Activated naive CD8-positive, alpha-beta T cell treated with anti-CD3 and anti-CD28 coated beads for 36 hours (primary cell): Measurements from ENCODE around the gene HNRNPA3. TPM values are rescaled to one million over a fixed set of nuclear protein-coding genes. Genes with fewer than 3 reads are reported as not detected.
"Not testable (repeated sequence)": the region's sequence is repeated elsewhere in the genome, so short reads cannot be mapped to it uniquely, and the experiment has no call there.

ENCODE experiments used
- DNase-seq: peaks from one replicate; pipeline ENCODE4 v3.0.0; 2021
- H3K27ac Mint-ChIP-seq: one replicate; pipeline ENCODE4 v1.8.0; 2022; ENCODE audit warnings: mild to moderate bottlenecking, moderate library complexity, mixed read lengths
- H3K27me3 Mint-ChIP-seq: one replicate; pipeline ENCODE4 v1.8.0; 2022; ENCODE audit warnings: mild to moderate bottlenecking, mixed read lengths
- H3K36me3 Mint-ChIP-seq: one replicate; pipeline ENCODE4 v1.8.0; 2021; ENCODE audit warnings: mild to moderate bottlenecking, mixed read lengths
- H3K4me1 Mint-ChIP-seq: one replicate; pipeline ENCODE4 v1.8.0; 2021; ENCODE audit warnings: mixed read lengths
- H3K4me3 Mint-ChIP-seq: one replicate; pipeline ENCODE4 v1.8.0; 2022; ENCODE audit warnings: mild to moderate bottlenecking, moderate library complexity, mixed read lengths
- H3K9me3 Mint-ChIP-seq: one replicate; pipeline ENCODE4 v1.8.0; 2022; ENCODE audit warnings: mixed read lengths
- total RNA-seq, 2 experiments: library from RNA; stranded (reverse); gene quantifications; one replicate each; pipeline ENCODE4 v1.2.3, GENCODE V29; 2021

The HNRNPA3 gene
- total RNA-seq, 2 experiments from 2014 or later: 253 to 254 TPM

DNA sequence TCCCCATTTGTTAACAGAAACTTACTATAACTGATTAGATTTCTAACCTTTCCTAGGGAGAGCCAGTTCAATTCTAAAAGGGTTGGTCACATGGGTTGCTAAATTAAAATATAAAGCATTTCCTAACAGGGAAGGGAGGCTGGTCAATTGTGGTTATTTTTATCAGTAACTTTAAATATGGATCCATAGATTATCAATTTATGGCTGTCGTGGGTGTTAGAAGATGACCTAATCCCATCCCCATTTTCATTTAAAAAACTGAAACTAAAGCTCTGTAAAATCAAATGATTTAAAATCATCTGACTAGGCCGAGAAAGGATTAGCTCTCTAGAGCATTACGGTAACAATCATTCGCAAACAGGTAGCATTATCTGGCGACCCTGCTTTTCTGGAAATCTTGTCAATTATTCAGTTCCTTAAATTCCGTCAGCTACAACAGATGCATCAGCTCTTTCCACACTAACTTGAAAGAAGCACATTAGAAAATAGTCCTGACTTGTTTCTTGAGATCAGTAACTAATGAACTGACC lies 953 bp upstream of the HNRNPA3 start:
- Mint-ChIP-seq H3K4me1 (peaks cover 41% of the 10 kb centered on the region), H3K4me3 (peak overlapping the region; percentile 96), H3K27me3 (peaks cover 6% of the 10 kb centered on the region), H3K27ac (peak overlapping the region; percentile 100), H3K9me3 (no peaks in the 10 kb centered on the region), H3K36me3 (peaks cover 54% of the 10 kb centered on the region)
- DNase-seq: no peak

DNA sequence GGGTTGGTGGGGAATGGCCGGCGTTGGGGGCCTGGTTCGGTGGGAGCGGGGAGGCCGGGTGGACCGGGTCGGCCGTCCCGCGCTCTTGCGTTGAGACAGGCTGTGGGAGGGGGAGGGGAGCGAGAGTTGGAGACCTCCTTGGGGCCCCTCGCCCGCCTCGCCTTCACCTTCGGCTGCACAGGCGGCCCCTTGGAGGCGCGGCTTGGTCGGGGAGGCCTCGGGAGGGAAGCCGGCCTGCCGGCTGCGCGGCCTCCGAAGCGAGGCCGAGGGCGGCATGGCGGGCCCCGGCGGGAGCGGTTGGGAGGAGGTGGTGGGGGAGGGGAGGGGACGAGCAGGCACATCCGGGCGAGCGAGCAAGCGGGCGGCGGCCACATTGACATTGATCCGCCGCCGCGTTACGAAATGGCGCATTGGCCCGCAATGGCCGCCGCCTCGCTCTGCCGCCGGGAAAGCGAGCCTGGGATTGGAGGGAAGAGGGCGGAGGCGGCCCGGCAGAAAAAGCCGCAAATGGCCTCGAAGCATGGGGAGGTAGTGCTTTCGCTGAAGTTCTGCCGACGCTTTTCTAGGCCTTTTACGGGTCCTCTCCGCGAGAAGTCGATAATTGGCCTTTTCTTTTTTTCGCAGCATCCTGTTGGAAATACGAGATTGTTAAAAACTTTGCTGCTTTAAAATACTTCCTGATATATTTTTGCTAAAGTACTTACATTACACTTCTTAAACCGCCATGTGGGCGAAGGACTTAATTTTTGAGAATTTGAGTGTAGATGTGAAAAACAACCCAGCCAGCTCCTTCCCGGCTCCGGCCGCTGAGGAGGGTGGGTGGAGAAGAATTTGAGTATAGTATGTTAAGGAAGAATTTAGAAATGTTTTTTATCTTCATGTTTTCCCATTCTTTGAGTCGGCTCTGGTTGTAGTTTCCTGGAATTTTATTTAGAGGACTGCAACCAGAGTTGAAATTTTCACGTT lies 580 bp downstream of the HNRNPA3 start:
- peak; percentile 93 for DNase-seq
- peak overlapping the region; percentile 100 for H3K27ac Mint-ChIP-seq
- H3K36me3 Mint-ChIP-seq: peaks cover 57% of the 10 kb centered on the region
- H3K27me3 Mint-ChIP-seq: peaks cover 6% of the 10 kb centered on the region
- H3K4me1 Mint-ChIP-seq: peaks cover 40% of the 10 kb centered on the region
- no peaks in the 10 kb centered on the region for H3K9me3 Mint-ChIP-seq
- peak overlapping the region; percentile 96 for H3K4me3 Mint-ChIP-seq

DNA sequence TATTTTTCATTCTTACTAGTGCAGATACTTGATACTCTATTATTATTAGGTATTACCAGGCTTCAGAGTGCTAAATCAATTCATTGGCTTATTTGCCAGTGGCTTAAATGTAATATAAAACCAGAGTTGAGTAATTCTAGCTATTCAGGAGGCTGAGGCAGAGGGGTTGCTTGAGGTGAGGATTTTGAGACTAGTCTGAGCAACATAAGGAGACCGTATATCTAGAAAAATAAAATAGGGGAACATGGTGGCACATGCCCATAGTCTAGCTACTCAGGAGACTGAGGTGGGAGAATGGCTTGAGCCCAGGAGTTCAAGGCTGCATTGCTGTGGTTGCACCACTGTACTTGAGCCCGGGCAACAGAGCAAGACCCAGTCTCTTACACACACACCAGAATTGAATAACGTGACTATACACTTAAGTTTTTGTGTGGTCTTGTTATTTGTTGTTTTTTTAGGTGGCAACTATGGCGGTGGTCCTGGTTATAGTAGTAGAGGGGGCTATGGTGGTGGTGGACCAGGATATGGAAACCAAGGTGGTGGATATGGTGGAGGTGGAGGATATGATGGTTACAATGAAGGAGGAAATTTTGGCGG lies 4.8 kb downstream of the HNRNPA3 start:
- DNase-seq: no peak
- H3K27ac Mint-ChIP-seq: peak overlapping the region; percentile 81
- H3K4me3 Mint-ChIP-seq: peak overlapping the region; percentile 52
- peaks cover 77% of the 10 kb centered on the region for H3K36me3 Mint-ChIP-seq
- H3K27me3 Mint-ChIP-seq: peaks cover 3% of the 10 kb centered on the region
- peaks cover 52% of the 10 kb centered on the region for H3K4me1 Mint-ChIP-seq
- no peaks in the 10 kb centered on the region for H3K9me3 Mint-ChIP-seq

DNA sequence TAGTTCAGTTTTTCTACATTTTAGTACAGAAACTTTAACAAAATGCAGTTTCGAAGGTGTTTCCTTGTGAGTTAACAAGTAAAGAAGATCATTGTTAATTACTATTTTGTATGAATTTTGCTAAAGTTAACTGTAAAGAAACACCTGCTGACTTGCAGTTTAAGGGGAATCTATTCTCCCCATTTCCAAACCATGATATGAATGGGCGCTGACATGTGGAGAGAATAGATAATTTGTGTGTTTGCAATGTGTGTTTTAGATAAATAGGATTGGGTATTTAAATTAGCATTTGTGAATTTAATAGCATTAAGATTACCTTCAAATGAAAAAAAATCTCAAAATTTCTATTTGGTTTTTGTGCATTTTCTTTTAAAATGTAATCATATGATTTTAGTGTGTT lies 7.2 kb downstream of the HNRNPA3 start:
- not testable (repeated sequence) for H3K9me3 Mint-ChIP-seq, H3K4me3 Mint-ChIP-seq, DNase-seq, H3K27ac Mint-ChIP-seq, H3K27me3 Mint-ChIP-seq
- peaks cover 55% of the 10 kb centered on the region for H3K4me1 Mint-ChIP-seq
- H3K36me3 Mint-ChIP-seq: peaks cover 73% of the 10 kb centered on the region

DNA sequence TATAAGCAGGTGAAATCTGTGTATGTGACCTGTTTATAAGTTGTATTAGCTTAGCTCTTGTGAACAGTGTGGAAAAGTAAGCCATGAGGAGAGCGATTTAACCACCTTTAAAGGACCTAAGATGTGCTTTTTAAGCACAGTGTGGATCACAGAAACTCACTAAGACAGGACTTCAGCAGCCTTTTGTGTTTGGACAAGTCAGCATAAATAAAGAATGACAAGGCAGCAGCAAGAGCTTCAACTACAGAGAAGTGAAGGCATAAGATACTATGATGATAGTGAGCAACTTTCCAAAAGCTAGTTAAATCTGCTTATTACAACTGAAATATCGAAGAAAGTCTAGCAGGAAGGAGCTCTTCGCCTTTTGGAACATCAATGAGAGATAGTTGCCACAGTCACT lies 8.9 kb downstream of the HNRNPA3 start:
- Mint-ChIP-seq H3K4me3 (no peak overlapping the region), H3K36me3 (peaks cover 60% of the 10 kb centered on the region), H3K4me1 (peaks cover 45% of the 10 kb centered on the region), H3K27me3 (no peaks in the 10 kb centered on the region), H3K9me3 (no peaks in the 10 kb centered on the region), H3K27ac (no peak overlapping the region)
- no peak for DNase-seq

- DNase-seq: no peak
- Mint-ChIP-seq H3K27ac (peak overlapping the region; percentile 38), H3K4me3 (no peak overlapping the region)
Measured at GRCh38 chr2:177221970-177222369, 9.4 kb downstream of the HNRNPA3 start.

DNA sequence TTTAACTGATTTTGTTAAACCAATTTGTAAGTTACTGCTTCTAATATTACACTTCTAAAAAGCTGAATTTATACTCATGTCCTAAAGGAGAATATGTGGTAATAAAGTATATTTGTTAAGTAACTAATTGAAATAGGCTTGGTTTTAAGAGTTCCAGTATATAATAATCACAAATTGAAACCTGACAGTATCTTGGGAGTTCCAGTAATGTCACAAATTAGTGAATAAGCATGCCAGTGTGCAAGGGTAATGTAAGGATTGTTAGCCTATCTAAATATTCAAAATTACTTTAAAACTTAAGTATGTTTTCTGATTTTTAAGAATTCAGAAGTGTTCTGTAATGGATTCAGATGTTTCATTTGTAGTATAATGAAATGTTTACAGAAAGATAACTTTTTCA lies 10.8 kb downstream of the HNRNPA3 start:
- not testable (repeated sequence) for H3K4me3 Mint-ChIP-seq, H3K9me3 Mint-ChIP-seq, DNase-seq, H3K27ac Mint-ChIP-seq, H3K27me3 Mint-ChIP-seq
- Mint-ChIP-seq H3K36me3 (peaks cover 56% of the 10 kb centered on the region), H3K4me1 (peaks cover 36% of the 10 kb centered on the region)

More at GRCh38 chr2:177221970-177222369, 9.4 kb downstream of the HNRNPA3 start:
- peaks cover 42% of the 10 kb centered on the region for H3K4me1 Mint-ChIP-seq
- H3K9me3 Mint-ChIP-seq: no peaks in the 10 kb centered on the region
- no peaks in the 10 kb centered on the region for H3K27me3 Mint-ChIP-seq
- peaks cover 59% of the 10 kb centered on the region for H3K36me3 Mint-ChIP-seq

GRCh38 chr2:177225965-177226360 lies 13.4 kb downstream of the HNRNPA3 start:
- no peak for DNase-seq
- H3K4me3 Mint-ChIP-seq: no peak overlapping the region
- peak overlapping the region; percentile 54 for H3K27ac Mint-ChIP-seq
- peaks cover 41% of the 10 kb centered on the region for H3K4me1 Mint-ChIP-seq
- H3K27me3 Mint-ChIP-seq: no peaks in the 10 kb centered on the region
- peaks cover 56% of the 10 kb centered on the region for H3K36me3 Mint-ChIP-seq
- no peaks in the 10 kb centered on the region for H3K9me3 Mint-ChIP-seq

GRCh38 chr2:177229442-177230242 lies 17.0 kb downstream of the HNRNPA3 start:
- Mint-ChIP-seq H3K36me3 (peaks cover 53% of the 10 kb centered on the region), H3K4me3 (no peak overlapping the region), H3K27me3 (no peaks in the 10 kb centered on the region), H3K27ac (peak overlapping the region; percentile 30), H3K4me1 (peaks cover 47% of the 10 kb centered on the region), H3K9me3 (no peaks in the 10 kb centered on the region)
- DNase-seq: no peak

- DNase-seq: no peak
- H3K27ac Mint-ChIP-seq: peak overlapping the region; percentile 65
- H3K9me3 Mint-ChIP-seq: no peaks in the 10 kb centered on the region
- peaks cover 44% of the 10 kb centered on the region for H3K4me1 Mint-ChIP-seq
- no peak overlapping the region for H3K4me3 Mint-ChIP-seq
- H3K27me3 Mint-ChIP-seq: no peaks in the 10 kb centered on the region
- H3K36me3 Mint-ChIP-seq: peaks cover 63% of the 10 kb centered on the region
Measured at GRCh38 chr2:177231270-177231669, 18.7 kb downstream of the HNRNPA3 start.

DNA sequence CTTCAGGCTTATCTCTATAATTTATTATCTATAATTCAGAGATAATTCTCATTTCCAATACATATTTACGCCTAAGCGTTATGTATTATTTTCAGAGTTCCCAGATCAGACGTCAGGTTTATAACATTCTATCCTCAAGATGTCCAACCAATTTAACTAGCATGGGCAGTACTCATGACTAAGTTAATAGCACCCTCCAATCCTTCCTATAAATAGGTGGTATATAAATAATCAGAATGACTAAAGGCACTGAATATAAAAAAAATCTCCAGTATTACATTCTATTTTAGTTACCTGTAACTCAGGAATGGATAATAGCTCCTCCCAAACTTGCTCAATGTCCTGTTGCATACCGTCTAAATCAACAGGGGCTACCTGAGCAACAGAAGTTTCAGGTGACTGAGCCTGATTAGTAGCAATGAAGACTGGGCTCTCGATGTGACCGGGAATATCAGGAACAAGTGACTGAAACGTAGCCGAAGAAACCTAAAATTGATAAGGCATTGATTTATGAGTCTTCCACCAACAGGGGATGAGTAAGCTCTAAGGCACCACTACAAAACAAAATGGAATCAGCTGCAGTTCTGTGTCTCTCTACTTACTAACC lies 19.6 kb downstream of the HNRNPA3 start:
- Mint-ChIP-seq H3K36me3 (peaks cover 60% of the 10 kb centered on the region), H3K9me3 (no peaks in the 10 kb centered on the region), H3K27me3 (no peaks in the 10 kb centered on the region), H3K4me1 (peaks cover 44% of the 10 kb centered on the region), H3K27ac (peak overlapping the region; percentile 6), H3K4me3 (no peak overlapping the region)
- no peak for DNase-seq

GRCh38 chr2:177234267-177234666 lies 21.7 kb downstream of the HNRNPA3 start:
- Mint-ChIP-seq H3K4me1 (peaks cover 47% of the 10 kb centered on the region), H3K27me3 (no peaks in the 10 kb centered on the region), H3K4me3 (no peak overlapping the region), H3K9me3 (no peaks in the 10 kb centered on the region), H3K27ac (peak overlapping the region; percentile 21), H3K36me3 (peaks cover 59% of the 10 kb centered on the region)
- no peak for DNase-seq

GRCh38 chr2:177235855-177236437 lies 23.4 kb downstream of the HNRNPA3 start:
- H3K9me3 Mint-ChIP-seq: no peaks in the 10 kb centered on the region
- no peak overlapping the region for H3K27ac Mint-ChIP-seq
- H3K27me3 Mint-ChIP-seq: no peaks in the 10 kb centered on the region
- H3K4me1 Mint-ChIP-seq: peaks cover 49% of the 10 kb centered on the region
- H3K36me3 Mint-ChIP-seq: peaks cover 53% of the 10 kb centered on the region
- H3K4me3 Mint-ChIP-seq: no peak overlapping the region
- DNase-seq: no peak

- Mint-ChIP-seq H3K27me3 (no peaks in the 10 kb centered on the region), H3K4me3 (no peak overlapping the region), H3K36me3 (peaks cover 45% of the 10 kb centered on the region), H3K9me3 (no peaks in the 10 kb centered on the region), H3K4me1 (peaks cover 58% of the 10 kb centered on the region), H3K27ac (peak overlapping the region; percentile 39)
- DNase-seq: no peak
Measured at GRCh38 chr2:177237932-177238331, 25.3 kb downstream of the HNRNPA3 start.
